ENCODE data around the gene KCNQ5.

The KCNQ5 gene

GRCh38 chr6:73129653-73130443, 508.0 kb downstream of the KCNQ5 start:
- Mint-ChIP-seq H3K4me1 (ENCODE audit: low read depth) (peaks cover 3% of the 10 kb centered on the region), H3K27me3 (ENCODE audit: low read depth) (peaks cover 13% of the 10 kb centered on the region), H3K4me3 (no peak overlapping the region), H3K36me3 (ENCODE audit: low read depth) (no peaks in the 10 kb centered on the region), H3K27ac (no peak overlapping the region), H3K9me3 (no peaks in the 10 kb centered on the region)

GRCh38 chr6:73131706-73132105, 509.8 kb downstream of the KCNQ5 start:
- Mint-ChIP-seq H3K4me3 (no peak overlapping the region), H3K36me3 (ENCODE audit: low read depth) (no peaks in the 10 kb centered on the region), H3K4me1 (ENCODE audit: low read depth) (peaks cover 3% of the 10 kb centered on the region), H3K27ac (no peak overlapping the region), H3K9me3 (no peaks in the 10 kb centered on the region), H3K27me3 (ENCODE audit: low read depth) (peaks cover 13% of the 10 kb centered on the region)

GRCh38 chr6:73134588-73134987, 512.7 kb downstream of the KCNQ5 start:
- H3K27ac Mint-ChIP-seq, result no peak overlapping the region
- peaks cover 3% of the 10 kb centered on the region for H3K4me1 Mint-ChIP-seq (ENCODE audit: low read depth)
- H3K4me3 Mint-ChIP-seq, result no peak overlapping the region
- H3K36me3 Mint-ChIP-seq (ENCODE audit: low read depth), result no peaks in the 10 kb centered on the region
- H3K27me3 Mint-ChIP-seq (ENCODE audit: low read depth), result peaks cover 4% of the 10 kb centered on the region
- no peaks in the 10 kb centered on the region for H3K9me3 Mint-ChIP-seq

GRCh38 chr6:73139681-73140383, 518.0 kb downstream of the KCNQ5 start:
- Mint-ChIP-seq H3K9me3 (no peaks in the 10 kb centered on the region), H3K27ac (no peak overlapping the region), H3K4me1 (ENCODE audit: low read depth) (no peaks in the 10 kb centered on the region)

GRCh38 chr6:73143551-73143950, 521.7 kb downstream of the KCNQ5 start:
- Mint-ChIP-seq H3K27ac (no peak overlapping the region), H3K9me3 (no peaks in the 10 kb centered on the region), H3K4me1 (ENCODE audit: low read depth) (peaks cover 3% of the 10 kb centered on the region), H3K27me3 (ENCODE audit: low read depth) (no peaks in the 10 kb centered on the region), H3K4me3 (no peak overlapping the region), H3K36me3 (ENCODE audit: low read depth) (no peaks in the 10 kb centered on the region)

More at GRCh38 chr6:73139681-73140383, 518.0 kb downstream of the KCNQ5 start:
- no peaks in the 10 kb centered on the region for H3K36me3 Mint-ChIP-seq (ENCODE audit: low read depth)
- H3K4me3 Mint-ChIP-seq, result no peak overlapping the region
- H3K27me3 Mint-ChIP-seq (ENCODE audit: low read depth), result no peaks in the 10 kb centered on the region

GRCh38 chr6:73144516-73144915, 522.7 kb downstream of the KCNQ5 start:
- H3K27ac Mint-ChIP-seq, result no peak overlapping the region
- H3K4me1 Mint-ChIP-seq (ENCODE audit: low read depth), result peaks cover 3% of the 10 kb centered on the region
- no peak overlapping the region for H3K4me3 Mint-ChIP-seq
- no peaks in the 10 kb centered on the region for H3K9me3 Mint-ChIP-seq
- no peaks in the 10 kb centered on the region for H3K36me3 Mint-ChIP-seq (ENCODE audit: low read depth)
- H3K27me3 Mint-ChIP-seq (ENCODE audit: low read depth), result no peaks in the 10 kb centered on the region

- Mint-ChIP-seq H3K27me3 (ENCODE audit: low read depth) (no peaks in the 10 kb centered on the region), H3K9me3 (no peaks in the 10 kb centered on the region), H3K4me1 (ENCODE audit: low read depth) (peaks cover 3% of the 10 kb centered on the region), H3K36me3 (ENCODE audit: low read depth) (no peaks in the 10 kb centered on the region), H3K27ac (no peak overlapping the region), H3K4me3 (no peak overlapping the region)
Observed at GRCh38 chr6:73145690-73146089, 523.8 kb downstream of the KCNQ5 start.

GRCh38 chr6:73151732-73152131, 529.9 kb downstream of the KCNQ5 start:
- Mint-ChIP-seq H3K36me3 (ENCODE audit: low read depth) (no peaks in the 10 kb centered on the region), H3K4me1 (ENCODE audit: low read depth) (no peaks in the 10 kb centered on the region), H3K9me3 (peaks cover 3% of the 10 kb centered on the region), H3K27ac (no peak overlapping the region), H3K4me3 (no peak overlapping the region), H3K27me3 (ENCODE audit: low read depth) (no peaks in the 10 kb centered on the region)

- Mint-ChIP-seq H3K9me3 (peaks cover 3% of the 10 kb centered on the region), H3K36me3 (ENCODE audit: low read depth) (peaks cover 2% of the 10 kb centered on the region), H3K4me1 (ENCODE audit: low read depth) (no peaks in the 10 kb centered on the region), H3K4me3 (no peak overlapping the region), H3K27ac (no peak overlapping the region), H3K27me3 (ENCODE audit: low read depth) (no peaks in the 10 kb centered on the region)
Observed at GRCh38 chr6:73152556-73152955, 530.7 kb downstream of the KCNQ5 start.

- H3K27me3 Mint-ChIP-seq (ENCODE audit: low read depth), result no peaks in the 10 kb centered on the region
Observed at GRCh38 chr6:73152966-73153757, 531.3 kb downstream of the KCNQ5 start.

GRCh38 chr6:73156793-73157767, 535.2 kb downstream of the KCNQ5 start:
- H3K27ac Mint-ChIP-seq, result no peak overlapping the region
- no peaks in the 10 kb centered on the region for H3K27me3 Mint-ChIP-seq (ENCODE audit: low read depth)
- H3K36me3 Mint-ChIP-seq (ENCODE audit: low read depth), result peaks cover 2% of the 10 kb centered on the region
- H3K4me3 Mint-ChIP-seq, result no peak overlapping the region
- peaks cover 3% of the 10 kb centered on the region for H3K9me3 Mint-ChIP-seq
- no peaks in the 10 kb centered on the region for H3K4me1 Mint-ChIP-seq (ENCODE audit: low read depth)

More at GRCh38 chr6:73152966-73153757, 531.3 kb downstream of the KCNQ5 start:
- Mint-ChIP-seq H3K4me3 (no peak overlapping the region), H3K36me3 (ENCODE audit: low read depth) (peaks cover 2% of the 10 kb centered on the region), H3K27ac (no peak overlapping the region), H3K4me1 (ENCODE audit: low read depth) (no peaks in the 10 kb centered on the region), H3K9me3 (peaks cover 3% of the 10 kb centered on the region)

- H3K27ac Mint-ChIP-seq, result no peak overlapping the region
- peaks cover 2% of the 10 kb centered on the region for H3K36me3 Mint-ChIP-seq (ENCODE audit: low read depth)
- H3K27me3 Mint-ChIP-seq (ENCODE audit: low read depth), result no peaks in the 10 kb centered on the region
- no peaks in the 10 kb centered on the region for H3K4me1 Mint-ChIP-seq (ENCODE audit: low read depth)
- H3K4me3 Mint-ChIP-seq, result no peak overlapping the region
- peaks cover 3% of the 10 kb centered on the region for H3K9me3 Mint-ChIP-seq
Observed at GRCh38 chr6:73157870-73158269, 536.0 kb downstream of the KCNQ5 start.

- H3K27me3 Mint-ChIP-seq (ENCODE audit: low read depth), result no peaks in the 10 kb centered on the region
- no peaks in the 10 kb centered on the region for H3K9me3 Mint-ChIP-seq
- H3K36me3 Mint-ChIP-seq (ENCODE audit: low read depth), result no peaks in the 10 kb centered on the region
- H3K27ac Mint-ChIP-seq, result no peak overlapping the region
- no peak overlapping the region for H3K4me3 Mint-ChIP-seq
- no peaks in the 10 kb centered on the region for H3K4me1 Mint-ChIP-seq (ENCODE audit: low read depth)
Observed at GRCh38 chr6:73169111-73169510, 547.2 kb downstream of the KCNQ5 start.

- Mint-ChIP-seq H3K27ac (no peak overlapping the region), H3K27me3 (ENCODE audit: low read depth) (no peaks in the 10 kb centered on the region), H3K36me3 (ENCODE audit: low read depth) (no peaks in the 10 kb centered on the region), H3K4me1 (ENCODE audit: low read depth) (no peaks in the 10 kb centered on the region), H3K4me3 (no peak overlapping the region), H3K9me3 (no peaks in the 10 kb centered on the region)
Observed at GRCh38 chr6:73169633-73170032, 547.8 kb downstream of the KCNQ5 start.
